HepG2 (cell line): ENCODE data around the gene ABCC3. TPM values are rescaled to one million over a fixed set of nuclear protein-coding genes. Genes with fewer than 3 reads are reported as not detected.
A peak's percentile ranks its signal among the peaks of the same experiment; 100 is the strongest.

Source experiments
- ADNP ChIP-seq: sonication (generic); formaldehyde crosslinking; IDR thresholded peaks from 2 replicates; pipeline ENCODE4 v1.4.0; 2020; ENCODE audit warnings: missing genetic modification reagents
- ATRX ChIP-seq: sonication (generic); formaldehyde crosslinking; IDR thresholded peaks from 2 replicates; pipeline ENCODE4 v1.4.0; 2020; ENCODE audit warnings: missing genetic modification reagents, borderline replicate concordance
- GABPB1 ChIP-seq: IDR thresholded peaks from 2 replicates; pipeline ENCODE4 v1.6.1; 2016; ENCODE audit warnings: mild to moderate bottlenecking, missing genetic modification reagents, moderate library complexity, missing compliant biosample characterization
- HDAC1 ChIP-seq: sonication (generic); formaldehyde crosslinking; IDR thresholded peaks from 2 replicates; pipeline ENCODE4 v1.5.1; 2020; ENCODE audit warnings: mild to moderate bottlenecking, missing genetic modification reagents
- HMG20A ChIP-seq: IDR thresholded peaks from 2 replicates; pipeline ENCODE4 v1.6.1; 2016; ENCODE audit warnings: borderline replicate concordance
- KLF11 ChIP-seq: IDR thresholded peaks from 2 replicates; pipeline ENCODE4 v1.6.1; 2016; ENCODE audit warnings: missing compliant biosample characterization
- MYNN ChIP-seq: sonication (generic); formaldehyde crosslinking; IDR thresholded peaks from 2 replicates; pipeline ENCODE4 v1.4.0; 2020; ENCODE audit warnings: mild to moderate bottlenecking, low read depth, missing genetic modification reagents
- NCOA1 ChIP-seq: sonication (generic); formaldehyde crosslinking; IDR thresholded peaks from 2 replicates; pipeline ENCODE4 v1.9.0; 2021; ENCODE audit warnings: missing genetic modification reagents
- PCBP2 ChIP-seq: fragments of 200-400 bp; formaldehyde crosslinking; optimal IDR thresholded peaks from 2 replicates; pipeline ENCODE3; 2018; ENCODE audit warnings: low read length, low read depth; ENCODE audit not compliant: poor library complexity, severe bottlenecking
- PHF20 ChIP-seq: sonication (generic); formaldehyde crosslinking; IDR thresholded peaks from 2 replicates; pipeline ENCODE4 v1.5.0; 2020; ENCODE audit warnings: mild to moderate bottlenecking, missing genetic modification reagents
- POGK ChIP-seq: sonication (generic); formaldehyde crosslinking; conservative IDR thresholded peaks from 2 replicates; pipeline ENCODE4 v1.8.0; 2022; ENCODE audit warnings: mild to moderate bottlenecking, moderate library complexity, missing genetic modification reagents
- POLR2G ChIP-seq: fragments of 200-400 bp; formaldehyde crosslinking; IDR thresholded peaks from 2 replicates; pipeline ENCODE4 v1.6.1; 2018; ENCODE audit warnings: mild to moderate bottlenecking, low read depth, low read length, moderate library complexity
- ZNF225 ChIP-seq: sonication (generic); formaldehyde crosslinking; IDR thresholded peaks from 2 replicates; pipeline ENCODE4 v1.4.0; 2020; ENCODE audit warnings: mild to moderate bottlenecking, missing genetic modification reagents
- ZNF407 ChIP-seq: sonication (generic); formaldehyde crosslinking; IDR thresholded peaks from one replicate; pipeline ENCODE4 v1.5.1; 2020; ENCODE audit warnings: mild to moderate bottlenecking, missing genetic modification reagents; ENCODE audit errors: not compliant biosample characterization
- ZNF543 ChIP-seq: sonication (generic); formaldehyde crosslinking; IDR thresholded peaks from 2 replicates; pipeline ENCODE4 v1.4.0; 2020; ENCODE audit warnings: mild to moderate bottlenecking, missing genetic modification reagents
- polyA plus RNA-seq, 8 experiments: library from polyadenylated mRNA; depleted of rRNA in 3 of 8; stranded (reverse) in 7 of 8; unstranded in 1 of 8; fragments of >200 nt; fragmentation: Illumina TruSeq in 4 of 8; extraction: Trizol in 4 of 8; gene quantifications; 2 replicates each; pipeline versions ENCODE4 v1.2.1 to v1.2.3, GENCODE V29; 2011 to 2016; ENCODE audit warnings: low read depth in 4 of 8, missing spikeins in 1 of 8, mixed read lengths in 1 of 8; ENCODE audit not compliant: insufficient read depth in 1 of 8
- total RNA-seq, 5 experiments: library from RNA; depleted of rRNA; stranded (reverse); fragments of >200 nt; fragmentation: Illumina TruSeq; extraction: Trizol; gene quantifications; 2 replicates each; pipeline ENCODE4 v1.2.3, GENCODE V29; 2016; ENCODE audit warnings: low read depth in 1 of 5
- TF ChIP-seq, protein P1 (sequence below): sonication (generic); formaldehyde crosslinking; IDR thresholded peaks from 2 replicates; pipeline ENCODE4 v1.9.0; 2022; ENCODE audit warnings: missing genetic modification reagents, mild to moderate bottlenecking, borderline replicate concordance

The ABCC3 gene
- total and polyA plus RNA-seq, 2 of the 13 experiments (the other 11 are each of a cell fraction or from before 2014, with no cell fraction given) = 25.2 to 50.7 TPM

DNA sequence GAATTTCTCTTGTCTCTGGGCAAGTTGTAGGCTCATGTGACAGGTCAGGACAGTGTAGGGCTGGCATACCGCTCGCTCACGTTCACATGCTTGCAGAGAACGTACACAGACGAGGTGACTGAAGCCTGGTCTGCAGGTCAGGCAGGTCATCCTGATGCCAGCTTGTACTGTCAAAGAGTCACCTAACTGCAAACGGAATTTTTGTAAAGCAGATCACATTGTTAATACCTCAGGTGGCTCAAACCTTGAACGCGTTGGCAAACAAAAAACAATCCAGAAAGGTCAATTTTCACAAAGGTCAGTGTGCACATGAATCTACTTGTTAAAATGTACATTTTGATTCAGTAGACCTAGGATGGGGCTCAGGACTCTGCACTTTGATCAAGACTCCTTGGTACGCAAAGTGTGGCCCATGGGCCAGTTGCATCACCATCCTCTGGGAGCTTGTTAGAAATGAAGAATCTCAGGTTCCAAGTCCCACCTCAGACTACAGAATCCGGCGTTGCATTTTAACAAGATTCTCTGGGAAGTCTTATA is 44.4 kb downstream of the ABCC3 start (continued):
- no peak for TF ChIP-seq ZNF407
- no peak for TF ChIP-seq ZNF225 (CRISPR knock-in tag)
- no peak for TF ChIP-seq MYNN (CRISPR knock-in tag)
- TF ChIP-seq NCOA1 (CRISPR knock-in tag) = no peak
- TF ChIP-seq POGK = no peak
- no peak for TF ChIP-seq POLR2G
- 0 out of 2 replicates have a peak, but pooled peaks have one; percentile 21 for TF ChIP-seq HDAC1
- TF ChIP-seq, protein P1, sequence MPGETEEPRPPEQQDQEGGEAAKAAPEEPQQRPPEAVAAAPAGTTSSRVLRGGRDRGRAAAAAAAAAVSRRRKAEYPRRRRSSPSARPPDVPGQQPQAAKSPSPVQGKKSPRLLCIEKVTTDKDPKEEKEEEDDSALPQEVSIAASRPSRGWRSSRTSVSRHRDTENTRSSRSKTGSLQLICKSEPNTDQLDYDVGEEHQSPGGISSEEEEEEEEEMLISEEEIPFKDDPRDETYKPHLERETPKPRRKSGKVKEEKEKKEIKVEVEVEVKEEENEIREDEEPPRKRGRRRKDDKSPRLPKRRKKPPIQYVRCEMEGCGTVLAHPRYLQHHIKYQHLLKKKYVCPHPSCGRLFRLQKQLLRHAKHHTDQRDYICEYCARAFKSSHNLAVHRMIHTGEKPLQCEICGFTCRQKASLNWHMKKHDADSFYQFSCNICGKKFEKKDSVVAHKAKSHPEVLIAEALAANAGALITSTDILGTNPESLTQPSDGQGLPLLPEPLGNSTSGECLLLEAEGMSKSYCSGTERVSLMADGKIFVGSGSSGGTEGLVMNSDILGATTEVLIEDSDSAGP (CRISPR knock-in tag) = no peak
- 0 out of 2 replicates have a peak, but pooled peaks have one; percentile 22 for TF ChIP-seq KLF11
- no peak for TF ChIP-seq PHF20 (CRISPR knock-in tag)
- TF ChIP-seq PCBP2 = no peak
- TF ChIP-seq ADNP (CRISPR knock-in tag) = no peak
- TF ChIP-seq GABPB1 (CRISPR knock-in tag) = no peak
- TF ChIP-seq HMG20A (CRISPR knock-in tag) = no peak; the same call in 1 of the 2 replicates
- no peak for TF ChIP-seq ZNF543
- TF ChIP-seq ATRX = no peak
